CD4-positive, alpha-beta T cell treated with Interleukin-2 at 100 ng/mL for 4 hours (primary cell): ENCODE results near the gene CHST15.
A peak's percentile ranks its signal among the peaks of the same experiment; 100 is the strongest.

Source experiments
- DNase-seq: peaks from one replicate; pipeline ENCODE4 v3.0.0-alpha.2; 2020; ENCODE audit warnings: low spot score

Gene CHST15

DNA sequence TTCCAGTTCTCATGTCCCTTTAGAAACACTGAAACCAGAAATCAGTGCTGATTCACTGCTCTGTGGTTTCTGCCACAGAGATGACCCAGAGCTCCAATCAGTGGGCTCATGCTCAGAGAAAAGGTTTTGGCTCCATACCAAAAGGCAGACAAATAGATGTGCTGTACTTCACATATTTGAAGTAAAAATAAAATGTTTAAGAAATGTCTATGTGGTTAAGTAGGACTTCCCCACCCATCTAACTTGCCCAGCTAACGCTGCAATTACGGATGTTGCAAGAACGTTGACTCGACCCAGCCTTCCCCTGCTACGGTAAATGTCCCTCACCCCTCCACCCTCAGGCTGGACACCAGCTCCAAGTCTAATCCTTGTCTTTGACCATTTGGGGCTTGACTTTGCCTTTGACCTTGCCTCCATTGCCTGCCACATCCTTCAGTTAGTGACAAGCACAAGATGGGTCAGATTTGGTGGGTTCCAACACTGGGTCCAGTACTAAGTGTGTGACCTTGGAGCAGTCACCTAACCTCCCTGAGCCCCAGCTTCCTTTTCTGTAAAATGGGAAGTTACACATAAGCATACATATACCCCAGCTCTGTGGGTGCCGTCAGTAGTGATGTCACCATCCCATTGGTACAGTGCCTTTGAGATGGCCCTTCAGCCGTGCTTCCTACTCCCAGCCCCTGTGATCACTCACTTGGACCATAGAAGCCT is 95.8 kb downstream of the CHST15 start:
- peak; percentile 19 for DNase-seq

DNA sequence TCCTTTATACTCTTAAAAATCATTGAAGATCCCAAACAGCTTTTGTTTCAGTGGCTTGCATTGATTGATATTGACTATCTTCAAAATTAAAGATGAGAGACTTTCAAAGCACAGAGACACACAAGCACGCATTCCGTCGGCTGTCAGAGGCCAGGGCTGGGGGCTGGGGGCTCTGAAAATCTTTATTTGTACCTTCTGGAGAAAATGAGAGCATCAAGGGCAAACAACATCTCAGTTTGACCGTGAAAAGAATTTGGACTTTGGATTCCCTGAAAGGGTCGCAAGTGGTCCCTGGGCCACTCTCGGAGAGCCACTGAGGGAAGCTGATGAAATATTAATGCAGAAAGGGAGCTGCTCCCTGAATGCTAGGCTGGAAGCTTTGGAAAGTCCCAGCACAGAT is 96.4 kb downstream of the CHST15 start:
- no peak for DNase-seq

DNA sequence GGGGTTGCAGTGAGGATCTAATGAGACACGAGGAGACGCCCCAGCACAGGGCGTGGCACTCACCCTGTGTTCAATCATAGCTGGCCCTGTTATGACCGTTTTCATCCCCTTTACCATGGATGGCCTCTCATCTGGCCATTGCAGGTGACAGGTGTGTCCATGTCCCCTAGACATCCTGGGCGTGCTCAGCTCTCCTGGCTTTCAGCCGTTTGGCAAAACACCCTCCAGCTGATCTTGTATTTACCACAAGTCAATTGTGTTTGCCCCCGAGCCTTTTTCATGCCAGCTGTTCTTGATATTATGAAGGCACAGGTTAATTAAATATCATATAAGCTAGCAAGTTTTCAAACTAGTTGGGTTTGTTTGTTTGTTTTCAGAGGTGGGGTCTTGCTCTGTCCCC is 97.1 kb downstream of the CHST15 start:
- DNase-seq: no peak

DNA sequence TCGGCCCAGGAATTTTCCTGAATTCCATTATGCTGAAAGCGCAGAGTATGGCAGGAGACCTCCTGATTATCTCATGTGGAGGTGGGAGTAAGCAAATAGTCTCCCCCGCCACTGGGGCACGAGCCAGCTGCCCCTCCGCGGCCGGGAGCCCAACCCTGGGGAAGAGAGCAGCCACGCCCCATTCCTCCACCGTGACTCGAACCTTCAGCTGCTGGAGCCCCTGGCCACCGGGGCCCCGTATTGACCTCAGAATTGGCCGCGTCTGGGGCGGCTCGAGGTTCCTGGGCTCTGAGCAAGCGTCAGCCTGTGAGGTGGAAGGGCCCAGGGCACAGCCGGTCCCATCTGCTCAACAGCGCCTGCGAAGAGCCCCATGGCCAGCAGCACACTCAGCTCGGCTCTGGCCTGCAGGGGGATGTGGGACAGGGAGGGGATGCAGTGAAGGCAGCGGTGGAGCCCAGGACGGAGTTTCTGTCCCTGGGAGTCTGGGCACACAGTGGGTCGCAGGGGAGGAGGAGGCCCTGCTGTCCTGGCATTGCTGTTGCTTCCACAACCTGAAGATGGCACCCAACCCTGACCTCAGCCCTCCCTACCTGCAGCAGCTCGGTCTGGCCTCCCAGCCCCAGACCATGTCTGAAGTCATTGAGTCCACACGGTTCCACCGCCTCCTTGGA is 97.8 kb downstream of the CHST15 start:
- peak; percentile 10 for DNase-seq

DNA sequence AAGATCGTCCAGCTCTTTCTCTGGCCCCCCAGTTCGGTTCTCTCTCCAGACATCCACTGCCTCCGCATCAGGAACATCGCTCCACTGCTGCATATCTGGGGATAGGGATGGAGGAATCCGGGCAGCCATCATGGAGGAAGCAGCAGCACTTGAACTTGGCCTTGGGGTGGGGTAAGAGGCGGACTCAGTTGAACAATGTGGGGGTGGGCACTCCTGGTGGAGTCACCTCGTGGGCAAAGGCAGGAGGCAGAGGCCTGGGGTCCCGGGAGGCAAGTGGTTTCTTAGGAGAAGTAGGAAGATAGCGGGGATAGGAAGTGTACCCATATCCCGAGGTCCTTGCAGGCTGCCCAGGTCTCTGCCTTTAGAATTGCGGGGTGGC is 98.3 kb downstream of the CHST15 start:
- DNase-seq: no peak

DNA sequence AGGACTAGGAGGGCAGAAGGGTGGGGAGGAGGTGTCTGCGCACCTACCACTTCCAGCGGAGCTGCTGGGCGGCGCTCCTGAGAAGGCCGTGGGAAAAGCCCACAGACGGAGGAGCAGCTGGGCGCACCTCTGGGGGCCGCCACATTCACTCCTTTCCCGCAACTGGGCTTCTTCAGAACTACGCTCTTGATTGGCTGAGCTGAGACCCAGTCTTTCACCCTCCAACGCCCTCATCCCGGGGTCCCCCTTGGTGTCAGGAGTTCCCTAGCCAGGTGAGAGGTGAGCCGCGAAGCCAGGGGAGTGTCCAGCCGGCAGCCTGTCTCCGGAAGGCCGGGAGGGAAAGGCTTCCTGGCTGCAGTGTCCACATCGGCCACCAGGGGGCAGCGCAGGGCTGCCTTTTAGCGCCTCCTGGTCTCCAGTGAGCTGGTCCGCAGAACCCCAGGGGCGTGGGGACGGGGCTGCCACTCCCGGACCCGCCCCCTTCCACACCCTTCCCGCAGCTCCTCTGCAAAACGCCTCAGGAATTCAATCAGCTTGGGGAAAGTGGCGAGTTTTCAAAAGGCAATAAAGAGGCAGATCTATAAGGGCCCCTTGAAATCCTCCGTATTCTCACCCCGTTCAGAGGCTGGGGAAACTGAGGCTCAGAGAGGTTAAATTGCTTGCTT is 98.8 kb downstream of the CHST15 start:
- peak; percentile 78 for DNase-seq

DNA sequence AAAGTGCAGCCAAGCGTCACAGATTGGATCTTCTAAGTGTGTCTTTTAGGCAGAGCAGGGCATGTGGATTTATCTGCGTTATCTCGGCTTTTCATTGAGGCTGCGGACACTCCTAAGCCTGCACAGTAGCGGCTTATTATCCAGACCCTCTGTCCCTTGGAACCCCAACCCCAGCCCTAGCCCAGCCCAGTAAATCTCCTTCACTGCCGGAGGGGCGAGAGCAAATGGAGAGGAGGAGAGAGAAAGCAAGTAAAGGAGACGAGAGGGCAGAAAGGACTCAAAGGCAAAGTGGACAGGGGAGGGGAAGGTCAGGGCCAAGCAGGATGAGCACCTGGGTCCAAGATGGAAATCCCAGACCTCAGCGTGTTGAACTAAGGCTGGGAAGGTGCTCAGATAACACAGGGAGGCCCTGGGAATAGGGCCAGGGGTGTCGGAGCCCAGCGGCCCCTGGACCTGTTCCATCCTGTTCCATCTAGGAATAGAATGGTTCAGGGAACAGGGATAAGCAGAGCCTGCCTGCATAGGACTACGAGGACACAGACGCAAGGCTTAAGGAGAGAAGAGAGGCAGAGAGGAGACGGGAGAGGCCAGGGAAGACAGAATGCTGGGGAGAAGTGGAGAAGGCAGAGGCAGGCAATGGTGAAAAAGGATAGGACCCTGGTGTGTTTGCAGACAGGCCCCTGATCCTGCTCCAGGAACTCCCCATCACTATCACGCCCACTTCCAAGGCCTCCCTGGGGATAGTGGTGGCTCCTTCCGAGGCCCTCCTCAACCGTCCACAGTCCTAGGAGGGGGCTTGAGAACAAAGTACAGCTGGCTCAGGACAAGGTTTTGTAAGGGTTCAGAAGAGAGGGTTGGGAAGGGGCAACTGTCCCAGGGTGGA is 99.6 kb downstream of the CHST15 start:
- DNase-seq: no peak

DNA sequence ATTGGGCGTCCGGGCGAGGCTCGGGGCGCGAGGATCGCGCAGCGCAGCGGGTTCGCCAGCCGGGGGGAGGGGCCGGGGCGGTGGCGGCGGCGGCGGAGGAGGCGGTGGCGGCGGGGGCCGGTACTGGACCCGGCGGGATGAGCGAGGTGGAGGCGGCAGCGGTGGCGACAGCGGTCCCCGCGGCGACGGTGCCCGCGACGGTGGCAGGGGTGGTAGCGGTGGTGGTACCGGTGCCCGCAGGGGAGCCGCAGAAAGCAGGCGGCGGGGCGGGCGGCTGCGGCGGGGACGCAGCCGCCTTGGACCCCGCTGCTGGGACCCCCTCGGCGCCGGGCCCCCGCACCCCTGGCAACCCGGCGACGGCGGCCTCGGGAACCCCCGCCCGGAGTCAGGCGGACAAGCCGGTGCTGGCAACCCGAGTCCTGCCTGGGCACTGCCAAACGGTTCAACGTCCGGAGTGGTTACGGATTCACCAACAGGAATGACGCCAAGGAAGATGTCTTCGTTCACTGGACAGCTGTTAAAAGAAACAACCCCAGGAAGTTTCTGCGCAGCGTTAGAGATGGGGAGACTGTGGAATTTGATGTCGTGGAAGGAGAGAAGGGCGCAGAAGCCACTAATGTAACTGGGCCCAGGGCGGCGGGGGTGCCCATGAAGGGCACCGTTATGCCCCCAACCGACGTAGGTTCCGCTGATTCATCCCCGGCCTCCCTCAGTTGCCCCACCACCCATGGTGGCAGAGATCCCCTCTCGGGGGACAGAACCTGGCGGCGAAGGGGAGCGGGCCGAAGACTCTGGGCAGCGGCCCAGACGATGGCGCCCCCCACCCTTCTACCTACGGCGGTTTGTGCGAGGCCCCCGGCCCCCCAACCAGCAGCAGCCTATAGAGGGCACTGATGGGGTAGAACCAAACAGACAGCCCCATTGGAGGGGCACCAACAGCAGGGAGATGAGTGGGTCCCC is 101.5 kb downstream of the CHST15 start:
- no peak for DNase-seq

DNA sequence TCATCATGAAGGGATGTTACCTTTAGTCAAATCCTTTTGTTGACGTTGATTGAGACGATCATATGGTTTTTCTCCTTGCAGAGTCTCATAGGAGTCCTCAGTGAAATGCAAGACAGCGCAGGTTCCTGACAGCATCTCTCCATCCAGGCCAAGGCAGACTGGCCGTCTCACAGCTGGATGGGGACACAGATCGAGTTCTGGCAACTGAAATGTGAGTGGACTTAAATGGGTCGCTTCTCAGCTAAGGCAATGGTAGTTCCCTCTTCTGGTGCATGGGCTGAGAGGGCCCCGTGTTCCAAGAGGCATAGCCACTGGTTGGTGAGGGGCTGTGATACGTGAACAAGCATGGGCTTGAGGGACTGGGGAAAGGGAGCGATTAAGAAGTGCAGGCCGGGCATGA is 102.5 kb downstream of the CHST15 start:
- DNase-seq: no peak

DNA sequence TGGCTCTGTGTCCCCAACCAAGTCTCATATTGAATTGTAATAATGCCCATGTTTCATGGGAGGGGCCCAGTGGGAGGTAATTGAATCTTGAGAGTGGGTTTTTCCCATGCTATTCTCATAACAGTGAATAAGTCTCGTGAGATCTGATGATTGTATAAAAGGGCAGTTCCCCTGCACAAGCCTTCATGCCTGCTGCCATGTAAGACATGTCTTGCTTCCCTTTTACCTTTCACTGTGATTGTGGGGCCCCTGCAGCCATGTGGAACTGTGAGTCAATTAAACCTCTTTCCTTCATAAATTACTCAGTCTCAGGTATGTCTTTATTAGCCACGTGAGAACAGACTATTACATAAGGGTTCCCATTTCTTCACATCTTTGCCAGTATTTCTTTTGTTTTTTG is 104.7 kb downstream of the CHST15 start:
- no peak for DNase-seq

DNA sequence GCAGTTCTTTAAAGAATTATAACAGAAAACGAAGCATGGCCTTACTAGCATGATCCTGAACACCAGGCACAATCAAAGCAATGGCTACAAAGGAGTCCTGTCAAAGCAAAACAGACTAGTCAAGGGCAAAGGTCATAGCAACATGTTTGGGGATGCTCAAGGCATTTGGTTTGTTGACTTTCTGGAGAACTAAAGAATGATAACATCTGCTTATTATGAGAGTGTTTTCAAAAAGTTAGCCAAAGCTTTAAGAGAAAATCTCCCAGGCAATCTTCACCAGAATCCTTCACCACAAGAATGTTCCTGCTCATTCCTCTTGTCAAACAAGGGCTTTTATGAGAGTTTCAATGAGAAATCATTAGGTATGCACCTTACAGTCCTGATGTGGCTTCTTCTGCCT is 106.7 kb downstream of the CHST15 start:
- no peak for DNase-seq

DNA sequence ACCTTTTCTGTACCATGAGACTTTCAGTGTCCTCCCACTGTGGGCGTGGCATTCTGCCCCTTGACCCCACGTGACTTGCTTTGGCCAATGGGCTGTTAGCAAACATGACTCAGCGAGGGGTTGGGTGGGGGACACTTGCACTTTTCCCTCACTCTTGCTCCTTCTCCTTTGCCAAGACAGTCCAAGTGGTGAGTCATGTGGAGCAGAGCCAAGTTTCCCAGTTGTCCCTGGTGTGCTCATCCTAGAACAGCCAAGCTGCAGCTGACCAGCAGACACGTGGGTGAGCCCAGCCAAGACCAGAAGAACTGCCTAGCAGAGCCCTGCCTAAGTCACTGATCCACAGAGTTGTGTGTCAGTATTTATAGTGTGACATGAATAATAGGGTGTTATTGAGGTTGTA is 119.0 kb downstream of the CHST15 start:
- no peak for DNase-seq

DNA sequence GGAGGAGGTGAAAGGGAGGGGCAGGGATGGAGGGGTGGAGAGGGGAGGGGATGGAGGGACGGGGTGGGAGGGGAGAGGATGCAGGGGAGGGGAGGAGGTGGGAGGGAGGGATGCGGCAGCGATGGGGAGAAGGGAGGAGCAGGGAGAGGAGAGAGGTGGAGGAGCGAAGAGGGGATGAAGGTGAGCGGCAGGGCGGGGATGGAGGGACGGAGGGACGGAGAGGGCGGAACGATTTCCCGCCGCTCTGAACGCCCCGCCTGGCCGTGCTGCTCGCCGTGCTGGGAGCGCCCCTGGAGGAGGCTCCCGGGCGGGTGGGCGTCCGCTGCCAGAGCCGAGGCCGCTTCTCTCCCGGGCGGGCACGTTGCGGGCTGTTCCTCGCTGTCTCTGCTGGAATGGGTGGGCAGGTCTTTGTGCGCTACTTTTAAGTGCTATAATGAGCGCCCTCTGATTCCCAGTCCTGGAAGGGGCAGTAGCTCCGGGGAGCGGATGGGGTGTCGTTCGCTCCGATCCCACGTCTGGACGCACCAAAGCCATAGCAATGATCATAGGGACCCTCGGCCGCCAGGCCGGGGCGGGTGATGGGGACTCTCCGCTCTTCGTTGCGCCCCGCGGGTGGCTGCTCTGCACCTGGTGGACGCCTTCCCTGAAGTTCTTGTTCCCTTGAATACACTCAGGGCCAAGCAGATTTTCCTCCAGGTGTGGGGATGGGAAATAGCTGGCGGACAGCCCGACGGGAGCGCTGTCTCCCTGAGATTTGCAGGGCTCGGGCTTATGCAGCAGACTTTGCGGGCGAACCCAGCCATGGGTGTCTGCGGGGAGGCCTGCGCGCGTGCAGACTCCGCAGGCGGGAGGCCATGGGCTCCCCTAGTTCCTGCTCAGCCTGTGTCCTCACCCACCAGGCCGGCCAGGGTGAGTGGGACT is 120.7 kb downstream of the CHST15 start:
- DNase-seq: no peak

DNA sequence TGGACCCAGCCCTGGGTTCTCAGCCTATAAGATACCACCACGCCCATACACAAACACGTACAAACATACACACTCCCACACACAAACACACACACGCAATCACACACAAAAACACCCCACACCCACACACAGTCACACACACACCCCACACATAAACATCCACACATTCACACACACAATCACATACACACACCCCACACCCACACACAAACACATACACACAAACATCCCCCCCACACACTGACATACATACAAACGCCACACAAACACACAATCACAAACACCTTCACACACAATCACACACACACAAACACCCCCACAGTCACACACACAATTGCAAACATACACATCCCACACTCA is 122.5 kb downstream of the CHST15 start:
- no peak for DNase-seq

DNA sequence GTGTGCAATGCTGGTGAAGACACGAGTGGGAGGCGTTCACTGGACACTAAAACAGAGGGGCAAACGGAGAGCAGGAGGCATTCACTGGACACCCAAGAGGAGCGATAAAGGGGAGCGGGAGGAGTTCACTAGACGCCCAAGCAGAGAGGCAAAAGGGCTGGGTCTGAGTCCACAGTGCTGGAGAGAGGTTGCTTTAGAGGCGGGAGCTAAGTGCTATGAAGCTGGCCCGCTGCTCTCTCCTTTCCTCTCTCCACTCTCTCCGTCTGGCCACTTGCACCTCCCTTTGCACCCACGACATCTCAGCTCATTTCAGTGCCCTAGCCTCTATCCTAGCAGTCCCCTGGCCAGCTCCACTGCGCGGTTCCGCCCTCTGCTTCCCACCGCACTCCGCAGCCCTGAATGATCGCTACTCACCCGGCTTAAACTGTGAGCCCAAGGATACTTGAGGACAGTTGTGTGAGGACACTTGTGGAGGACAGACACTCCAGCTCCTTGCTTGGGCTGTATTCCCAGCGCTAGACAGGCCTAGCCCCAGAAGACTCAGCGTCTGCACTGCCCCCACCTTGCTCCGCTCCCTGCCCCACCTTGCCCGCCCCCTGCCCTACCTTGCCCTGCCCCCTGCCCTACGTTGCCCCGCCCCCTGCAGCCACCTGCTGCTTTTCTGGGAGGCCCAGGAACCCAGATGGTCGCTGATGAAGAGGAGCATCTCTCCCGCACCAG is 123.0 kb downstream of the CHST15 start:
- DNase-seq: no peak

DNA sequence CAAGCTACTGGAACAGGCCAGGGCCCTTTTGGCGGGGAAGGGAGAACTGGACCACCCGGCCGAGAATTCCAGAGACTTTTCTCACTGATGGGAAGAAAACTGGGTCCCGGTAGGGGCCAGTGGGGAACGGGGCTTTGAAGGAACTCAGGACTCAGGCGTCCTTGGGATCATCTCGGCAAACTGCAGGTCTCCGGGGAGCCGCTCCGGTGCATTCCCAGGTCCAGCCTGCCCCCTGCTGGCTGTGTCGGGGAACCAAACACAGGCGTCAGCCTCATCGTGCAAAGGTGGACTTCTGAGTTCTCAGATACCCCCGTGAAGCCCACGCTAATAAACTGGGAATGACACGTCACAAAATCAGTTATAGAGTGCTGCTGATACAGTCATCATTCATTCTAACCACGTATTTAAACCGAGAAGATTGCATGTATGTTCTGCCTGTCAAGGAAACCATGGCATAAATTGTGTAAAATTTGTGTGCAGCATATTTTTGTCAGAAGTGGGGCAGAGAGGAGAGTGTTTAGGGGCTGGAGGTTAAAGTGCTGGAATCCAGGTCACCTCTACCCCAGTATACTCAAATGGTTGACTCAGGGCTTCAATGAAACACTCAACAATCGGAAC is 125.7 kb downstream of the CHST15 start:
- peak; percentile 30 for DNase-seq

DNA sequence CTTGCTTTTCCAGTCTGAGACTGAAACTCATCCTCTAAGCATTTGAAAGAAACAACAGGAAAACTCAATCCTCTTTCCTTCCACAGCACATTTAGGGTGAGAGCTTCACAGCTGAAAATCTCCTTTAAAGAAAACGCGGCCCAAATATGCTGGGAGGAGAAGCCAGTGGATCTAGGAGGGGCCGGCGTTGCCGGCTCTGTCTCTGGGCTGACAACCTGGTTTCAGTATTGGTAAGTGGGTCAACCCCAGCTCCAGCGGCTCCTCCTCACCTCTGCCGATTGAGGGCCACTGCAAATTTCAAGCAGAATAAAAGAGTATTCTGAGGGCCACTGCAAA is 126.5 kb downstream of the CHST15 start:
- no peak for DNase-seq

DNA sequence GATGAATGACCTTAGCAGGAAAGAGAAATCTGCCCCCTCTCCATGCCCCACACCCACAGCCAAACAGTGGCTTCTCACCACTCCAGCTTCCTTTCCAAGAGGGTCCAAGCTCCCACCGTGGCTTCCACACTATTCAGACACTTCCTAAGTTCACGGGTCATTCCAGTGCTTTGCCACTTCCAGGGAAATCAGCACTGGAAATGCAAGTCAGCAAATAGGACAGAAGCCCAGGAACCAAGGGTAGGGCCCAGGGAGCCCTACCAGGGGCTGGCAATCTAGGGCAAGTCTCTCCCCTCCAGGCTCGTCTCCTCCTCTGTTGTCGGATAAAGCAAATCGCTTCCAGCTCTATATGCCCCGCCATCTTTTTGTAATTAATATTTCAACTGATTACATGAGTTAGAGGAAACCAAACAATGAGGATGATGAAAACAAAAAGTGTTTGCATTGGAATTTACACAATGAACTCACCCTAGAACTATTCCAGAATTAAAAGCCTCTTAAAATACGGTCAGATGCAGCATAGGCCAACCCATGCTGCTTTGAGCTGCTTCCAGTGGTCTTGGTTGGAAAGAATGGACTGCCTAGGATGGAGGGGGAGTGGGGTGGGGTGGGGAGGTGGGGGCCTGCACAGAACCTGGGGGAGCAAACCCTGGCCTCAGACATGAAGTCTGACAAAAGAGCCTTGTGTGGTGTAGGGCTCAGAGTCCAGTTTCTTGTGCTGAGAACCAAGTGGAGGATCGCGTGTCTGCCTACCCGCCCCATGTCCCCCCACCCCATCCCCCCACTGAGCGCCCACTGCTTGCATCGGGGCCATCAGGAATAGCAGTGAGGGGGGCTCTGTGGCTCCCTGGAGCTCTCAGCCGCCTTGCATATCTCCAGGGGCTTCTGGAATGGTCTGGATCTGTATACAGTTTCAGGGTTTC is 127.2 kb downstream of the CHST15 start:
- no peak for DNase-seq
